Iris pigment epithelial cell (primary cell): Measurements from ENCODE around the gene TASOR.
"Not testable (repeated sequence)": the region's sequence is repeated elsewhere in the genome, so short reads cannot be mapped to it uniquely, and the experiment has no call there.

Experiments
- DNase-seq: peaks from one replicate; pipeline ENCODE4 v3.0.0-alpha.2; 2011; ENCODE audit warnings: low read depth

TASOR gene

GRCh38 chr3:56683122-56683817 lies at the start of gene TASOR:
Gene TASOR, minus strand, starts transcription at chr3:56683265. Its CDS starts 259 bp downstream, at chr3:56683006.
- peak; percentile 77 for DNase-seq

GRCh38 chr3:56732109-56732508 lies 49.0 kb upstream of the TASOR start:
- no peak for DNase-seq

GRCh38 chr3:56725175-56725574 lies 42.1 kb upstream of the TASOR start:
- DNase-seq, result no peak

GRCh38 chr3:56724676-56725075 lies 41.6 kb upstream of the TASOR start:
- DNase-seq, result no peak

- no peak for DNase-seq
Measured at GRCh38 chr3:56720849-56721248, 37.8 kb upstream of the TASOR start.

- not testable (repeated sequence) for DNase-seq
Measured at GRCh38 chr3:56718809-56719208, 35.7 kb upstream of the TASOR start.

GRCh38 chr3:56711344-56711743 lies 28.3 kb upstream of the TASOR start:
- no peak for DNase-seq

- DNase-seq, result not testable (repeated sequence)
Measured at GRCh38 chr3:56707412-56707811, 24.3 kb upstream of the TASOR start.

GRCh38 chr3:56706629-56707028 lies 23.6 kb upstream of the TASOR start:
- DNase-seq, result no peak

- no peak for DNase-seq
Measured at GRCh38 chr3:56704706-56705105, 21.6 kb upstream of the TASOR start.

GRCh38 chr3:56702490-56703315 lies 19.6 kb upstream of the TASOR start:
- DNase-seq, result peak; percentile 77

GRCh38 chr3:56700151-56700550 lies 17.1 kb upstream of the TASOR start:
- no peak for DNase-seq

- DNase-seq, result no peak
Measured at GRCh38 chr3:56694867-56695683, 12.0 kb upstream of the TASOR start.

- no peak for DNase-seq
Measured at GRCh38 chr3:56693750-56694149, 10.7 kb upstream of the TASOR start.

GRCh38 chr3:56692520-56693433 lies 9.7 kb upstream of the TASOR start:
- not testable (repeated sequence) for DNase-seq

- DNase-seq, result not testable (repeated sequence)
Measured at GRCh38 chr3:56692001-56692365, 8.9 kb upstream of the TASOR start.

- DNase-seq, result no peak
Measured at GRCh38 chr3:56691165-56692000, 8.3 kb upstream of the TASOR start.

GRCh38 chr3:56689303-56689702 lies 6.2 kb upstream of the TASOR start:
- no peak for DNase-seq

GRCh38 chr3:56688191-56688590 lies 5.1 kb upstream of the TASOR start:
- no peak for DNase-seq

- DNase-seq, result no peak
Measured at GRCh38 chr3:56684029-56684428, 964 bp upstream of the TASOR start.
